WERI-Rb-1 (cell line): ENCODE measurements around the gene SRPK2.
A peak's percentile ranks its signal among the peaks of the same experiment; 100 is the strongest.
"Not testable (repeated sequence)": the region's sequence is repeated elsewhere in the genome, so short reads cannot be mapped to it uniquely, and the experiment has no call there.

Experiments used
- DNase-seq: peaks from one replicate; pipeline ENCODE4 v3.0.0-alpha.2; 2020
- H3K27ac ChIP-seq: fragments of 250-450 bp; sonication (Bioruptor Pico); 2 replicates; pipeline ENCODE4 v1.5.1; 2020; ENCODE audit warnings: mild to moderate bottlenecking, moderate library complexity
- H3K27me3 ChIP-seq: fragments of 250-450 bp; sonication (Bioruptor Pico); 2 replicates; pipeline ENCODE4 v1.5.1; 2021; ENCODE audit warnings: mild to moderate bottlenecking, low read depth, moderate library complexity; ENCODE audit not compliant: insufficient read depth, severe bottlenecking
- H3K36me3 ChIP-seq: fragments of 250-450 bp; sonication (Bioruptor Pico); 2 replicates; pipeline ENCODE4 v1.5.1; 2020; ENCODE audit warnings: mild to moderate bottlenecking, moderate library complexity
- H3K4me3 ChIP-seq: 2 replicates; pipeline ENCODE4 v1.5.1; 2011; ENCODE audit warnings: low read depth, mild to moderate bottlenecking, control low read depth, low read length
- H3K9me3 ChIP-seq: fragments of 250-450 bp; sonication (Bioruptor Pico); 2 replicates; pipeline ENCODE4 v1.5.1; 2021; ENCODE audit warnings: mild to moderate bottlenecking, moderate library complexity; ENCODE audit not compliant: severe bottlenecking
- CTCF ChIP-seq: IDR thresholded peaks from 2 replicates; pipeline ENCODE4 v1.5.1; 2011; ENCODE audit warnings: low read depth, mild to moderate bottlenecking, control low read depth, inconsistent platforms, low read length

The SRPK2 gene

DNA sequence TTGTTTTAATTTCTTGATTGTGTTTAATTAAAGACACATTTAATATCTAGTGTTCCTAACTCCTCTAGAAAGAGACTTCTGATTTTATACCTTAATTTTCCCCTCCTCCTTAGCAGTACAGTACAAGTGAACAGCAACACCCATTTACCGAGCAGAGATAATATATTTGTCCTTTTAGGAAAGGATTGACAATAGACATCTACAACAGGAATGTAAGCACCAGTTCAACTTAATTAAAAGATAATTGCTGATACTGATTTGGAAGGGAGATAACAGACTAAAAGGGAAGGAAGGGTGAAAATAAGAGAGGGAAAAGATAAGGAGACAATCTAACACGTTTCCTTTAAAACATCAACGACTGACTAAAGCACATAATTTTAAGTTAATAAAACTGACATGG is 119.3 kb downstream of the SRPK2 start:
- Histone ChIP-seq H3K4me3 (no peak overlapping the region), H3K27ac (no peak overlapping the region; the same call in 1 of the 2 replicates), H3K9me3 (no peaks in the 10 kb centered on the region), H3K36me3 (no peaks in the 10 kb centered on the region), H3K27me3 (no peaks in the 10 kb centered on the region)
- no peak for TF ChIP-seq CTCF
- DNase-seq: no peak

DNA sequence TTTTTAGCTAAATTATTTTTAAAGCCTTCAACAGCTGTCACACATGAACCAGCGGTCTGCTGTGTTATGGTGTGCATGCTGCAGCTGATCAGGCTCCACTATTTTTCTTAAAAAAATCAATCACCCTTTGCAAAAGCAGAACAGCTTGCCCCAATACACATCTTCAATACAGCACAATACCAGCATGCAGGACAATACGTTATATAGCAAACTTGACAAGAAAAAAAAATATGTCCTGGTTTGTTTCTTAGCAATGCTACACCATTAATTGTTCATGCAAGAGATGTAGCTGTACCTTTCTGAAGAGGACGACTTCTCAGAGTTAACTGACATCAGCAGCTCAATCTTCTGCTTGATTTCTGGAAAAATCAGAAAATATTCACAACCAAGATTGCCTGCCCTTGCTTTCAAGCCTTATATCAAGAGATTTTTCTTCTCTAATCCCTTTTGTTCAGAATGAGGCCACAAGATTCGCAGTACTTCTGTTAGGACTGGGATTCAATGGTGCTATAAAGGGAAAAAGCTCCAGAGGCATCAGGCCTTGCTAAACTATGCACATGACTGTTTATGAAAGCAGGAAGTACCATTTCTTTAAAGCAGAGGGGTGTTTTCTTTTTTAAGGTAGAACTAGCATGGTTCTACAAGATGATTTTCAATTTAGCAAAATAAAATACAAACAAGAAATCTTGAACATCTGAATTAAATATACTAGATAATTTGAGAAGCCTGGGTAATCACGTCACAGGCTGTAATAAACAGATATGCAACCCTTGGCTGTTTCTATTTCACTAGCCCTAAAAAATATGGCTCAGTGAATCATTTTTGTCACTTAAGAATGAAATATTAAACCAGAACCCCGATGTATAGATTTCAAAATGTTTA is 120.0 kb downstream of the SRPK2 start:
- H3K36me3 ChIP-seq: no peaks in the 10 kb centered on the region
- TF ChIP-seq CTCF: no peak
- H3K9me3 ChIP-seq: no peaks in the 10 kb centered on the region
- DNase-seq: no peak
- H3K4me3 ChIP-seq: no peak overlapping the region
- H3K27ac ChIP-seq: peak overlapping the region; percentile 50
- H3K27me3 ChIP-seq: no peaks in the 10 kb centered on the region

DNA sequence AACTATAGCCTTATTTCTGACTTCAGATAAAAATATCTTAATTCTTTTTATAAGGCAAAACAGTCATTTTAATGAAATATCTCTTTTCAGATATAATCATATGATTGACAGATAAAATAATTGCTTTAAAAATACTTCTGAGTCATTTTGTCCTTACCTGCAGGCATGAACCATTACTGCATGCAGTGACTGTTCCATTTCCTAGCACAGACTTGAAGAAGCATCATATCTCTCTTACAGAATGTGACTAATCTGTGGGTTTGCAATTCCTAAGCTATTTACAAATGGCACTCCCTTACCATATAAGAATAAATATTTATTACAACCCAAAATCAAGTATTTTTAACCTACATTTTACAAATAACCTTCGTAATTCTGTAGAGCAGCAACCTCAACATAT is 120.7 kb downstream of the SRPK2 start:
- no peak for DNase-seq
- Histone ChIP-seq H3K4me3 (no peak overlapping the region), H3K36me3 (no peaks in the 10 kb centered on the region), H3K27ac (no peak overlapping the region), H3K9me3 (no peaks in the 10 kb centered on the region), H3K27me3 (no peaks in the 10 kb centered on the region)
- no peak for TF ChIP-seq CTCF

DNA sequence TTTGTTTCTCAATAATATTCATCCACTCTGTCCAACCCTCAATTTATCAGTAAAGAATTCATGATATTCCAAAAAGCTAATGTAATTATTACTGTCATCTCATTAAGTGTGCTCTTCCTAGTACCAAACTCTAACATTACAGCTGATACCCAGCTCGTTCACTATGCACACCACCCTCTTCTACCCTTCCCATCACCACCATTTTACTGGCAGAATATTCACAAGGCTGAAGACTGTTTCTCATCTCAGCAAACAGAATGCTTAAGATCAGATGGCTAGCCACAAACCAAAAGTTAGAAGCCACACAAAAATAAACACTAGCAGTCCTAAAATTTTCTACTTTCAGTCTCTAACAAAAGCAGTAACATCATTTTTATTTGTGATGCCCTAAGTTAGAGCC is 121.5 kb downstream of the SRPK2 start:
- H3K36me3 ChIP-seq: no peaks in the 10 kb centered on the region
- no peaks in the 10 kb centered on the region for H3K9me3 ChIP-seq
- DNase-seq: no peak
- no peak overlapping the region for H3K4me3 ChIP-seq
- TF ChIP-seq CTCF: no peak
- H3K27me3 ChIP-seq: no peaks in the 10 kb centered on the region
- H3K27ac ChIP-seq: no peak overlapping the region

DNA sequence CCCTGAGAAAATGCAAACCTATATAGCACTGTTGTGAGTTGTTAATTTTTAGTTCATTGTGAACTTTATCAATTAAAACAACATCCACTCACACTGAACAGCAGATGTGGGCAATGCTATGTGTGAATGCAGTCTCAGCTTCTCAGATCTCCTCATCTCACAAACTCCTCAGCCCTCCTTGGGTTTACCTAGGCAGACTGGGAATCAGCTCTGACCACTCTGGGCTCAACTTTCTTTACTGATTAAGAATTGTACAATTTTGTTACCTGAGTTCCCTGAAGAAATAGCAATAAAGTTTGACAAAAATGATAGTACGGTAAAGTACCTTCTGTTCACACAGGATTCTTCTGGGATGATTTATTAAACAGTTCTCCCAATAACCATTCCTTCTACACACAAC is 124.0 kb downstream of the SRPK2 start:
- TF ChIP-seq CTCF: no peak
- H3K27me3 ChIP-seq: no peaks in the 10 kb centered on the region
- peaks cover 6% of the 10 kb centered on the region for H3K9me3 ChIP-seq
- no peak overlapping the region for H3K4me3 ChIP-seq
- H3K27ac ChIP-seq: no peak overlapping the region
- DNase-seq: no peak
- H3K36me3 ChIP-seq: no peaks in the 10 kb centered on the region

GRCh38 chr7:105261689-105262088 is 127.0 kb downstream of the SRPK2 start:
- DNase-seq: no peak
- Histone ChIP-seq H3K27ac (no peak overlapping the region), H3K9me3 (peaks cover 6% of the 10 kb centered on the region), H3K36me3 (no peaks in the 10 kb centered on the region), H3K4me3 (no peak overlapping the region), H3K27me3 (no peaks in the 10 kb centered on the region)
- TF ChIP-seq CTCF: no peak

DNA sequence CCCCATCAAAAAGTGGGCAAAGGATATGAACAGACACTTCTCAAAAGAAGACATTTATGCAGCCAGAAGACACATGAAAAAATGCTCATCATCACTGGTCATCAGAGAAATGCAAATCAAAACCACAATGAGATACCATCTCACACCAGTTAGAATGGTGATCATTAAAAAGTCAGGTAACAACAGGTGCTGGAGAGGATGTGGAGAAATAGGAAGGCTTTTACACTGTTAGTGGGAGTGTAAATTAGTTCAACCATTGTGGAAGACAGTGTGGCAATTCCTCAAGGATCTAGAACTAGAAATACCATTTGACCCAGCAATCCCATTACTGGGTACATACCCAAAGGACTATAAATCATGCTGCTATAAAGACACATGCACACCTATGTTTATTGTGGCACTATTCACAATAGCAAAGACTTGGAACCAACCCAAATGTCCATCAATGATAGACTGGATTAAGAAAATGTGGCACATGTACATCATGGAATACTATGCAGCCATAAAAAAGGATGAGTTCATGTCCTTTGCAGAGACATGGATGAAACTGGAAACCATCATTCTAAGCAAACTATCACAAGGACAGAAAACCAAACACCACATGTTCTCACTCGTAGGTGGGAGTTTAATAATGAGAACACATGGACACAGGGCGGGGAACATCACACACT is 128.4 kb downstream of the SRPK2 start:
- DNase-seq, H3K4me3 ChIP-seq, H3K36me3 ChIP-seq, H3K27me3 ChIP-seq, H3K9me3 ChIP-seq, H3K27ac ChIP-seq: not testable (repeated sequence)

- H3K27me3 ChIP-seq, H3K27ac ChIP-seq, DNase-seq, H3K4me3 ChIP-seq, H3K9me3 ChIP-seq, H3K36me3 ChIP-seq: not testable (repeated sequence)
These were observed 129.8 kb downstream of the SRPK2 start for GRCh38 chr7:105258919-105259318.
